GM12891 (cell line): Measurements from ENCODE around the gene TARS3.

Source experiments
- PAX5 ChIP-seq: IDR thresholded peaks from 2 replicates; pipeline ENCODE4 v1.6.1; 2011; ENCODE audit warnings: low read length, moderate library complexity, mild to moderate bottlenecking; ENCODE audit not compliant: insufficient read depth, severe bottlenecking
- POLR2A ChIP-seq: IDR thresholded peaks from 2 replicates; pipeline ENCODE4 v1.6.1; 2011; ENCODE audit warnings: low read depth, low read length, control low read depth
- POLR2AphosphoS5 ChIP-seq: IDR thresholded peaks from 2 replicates; pipeline ENCODE4 v1.6.1; 2011; ENCODE audit warnings: low read depth, low read length, control low read depth
- SPI1 ChIP-seq: IDR thresholded peaks from 2 replicates; pipeline ENCODE4 v1.6.1; 2011; ENCODE audit warnings: low read depth, low read length, control low read depth
- TAF1 ChIP-seq: IDR thresholded peaks from 2 replicates; pipeline ENCODE4 v1.6.1; 2011; ENCODE audit warnings: low read depth, low read length, control low read depth

GRCh38 chr15:101611007-101611406 is 113.3 kb downstream of the TARS3 start:
- TF ChIP-seq POLR2AphosphoS5 = no peak
- TF ChIP-seq SPI1 = no peak
- no peak for TF ChIP-seq POLR2A
- TF ChIP-seq TAF1 = no peak
- TF ChIP-seq PAX5 = no peak
